Skeletal muscle satellite cell (primary cell): Measurements from ENCODE around the gene ZPR1. TPM values are rescaled to one million over a fixed set of nuclear protein-coding genes. Genes with fewer than 3 reads are reported as not detected.
"Not testable (repeated sequence)": the region's sequence is repeated elsewhere in the genome, so short reads cannot be mapped to it uniquely, and the experiment has no call there.

ENCODE experiments used
- H3K27me3 ChIP-seq: 2 replicates; pipeline ENCODE4 v1.7.0; 2013; ENCODE audit warnings: low read length; ENCODE audit not compliant: control insufficient read depth, insufficient read depth
- H3K36me3 ChIP-seq: 2 replicates; pipeline ENCODE4 v1.7.0; 2013; ENCODE audit warnings: mild to moderate bottlenecking, control low read depth, low read length; ENCODE audit not compliant: insufficient read depth
- H3K4me1 ChIP-seq: 2 replicates; pipeline ENCODE4 v1.7.0; 2013; ENCODE audit warnings: low read length; ENCODE audit not compliant: control insufficient read depth, insufficient read depth
- H3K4me2 ChIP-seq: 2 replicates; pipeline ENCODE4 v1.7.0; 2013; ENCODE audit warnings: mild to moderate bottlenecking, low read length
- H3K4me3 ChIP-seq: 2 replicates; pipeline ENCODE4 v1.7.0; 2013; ENCODE audit warnings: low read length
- H3K9ac ChIP-seq: 2 replicates; pipeline ENCODE4 v1.7.0; 2013; ENCODE audit warnings: mild to moderate bottlenecking, low read depth, low read length, moderate library complexity
- H3K9me3 ChIP-seq: replicated peaks from 2 replicates; pipeline ENCODE4 v1.7.0; 2013; ENCODE audit warnings: mild to moderate bottlenecking, control low read depth, low read length
- total RNA-seq: library from RNA; depleted of rRNA; stranded (reverse); fragments of >200 nt; gene quantifications from 2 replicates; pipeline ENCODE4 v1.2.3, GENCODE V29; 2012; rRNA removed

ZPR1 gene
- 40.8 and 42.3 TPM in 2 replicates for total RNA-seq

GRCh38 chr11:116787786-116788486 is at the start of gene ZPR1:
TSS of gene ZPR1 (minus strand) at chr11:116788023. CDS start at chr11:116787990, 33 bp downstream.
- H3K9ac ChIP-seq, result peak within 1 kb of the TSS; percentile 86
- no peaks in the 10 kb centered on the region for H3K27me3 ChIP-seq
- H3K4me2 ChIP-seq, result peak within 1 kb of the TSS; percentile 94
- H3K36me3 ChIP-seq, result peaks cover 39% of the 10 kb centered on the region
- H3K9me3 ChIP-seq, result no peaks in the 10 kb centered on the region
- peaks cover 40% of the 10 kb centered on the region for H3K4me1 ChIP-seq
- H3K4me3 ChIP-seq, result peak within 1 kb of the TSS; percentile 77

GRCh38 chr11:116836632-116836991 is 48.8 kb upstream of the ZPR1 start:
- no peaks in the 10 kb centered on the region for H3K9me3 ChIP-seq
- peaks cover 17% of the 10 kb centered on the region for H3K4me1 ChIP-seq
- no peak overlapping the region for H3K9ac ChIP-seq
- no peak overlapping the region for H3K4me3 ChIP-seq
- H3K36me3 ChIP-seq, result no peaks in the 10 kb centered on the region
- no peak overlapping the region for H3K4me2 ChIP-seq
- no peaks in the 10 kb centered on the region for H3K27me3 ChIP-seq

GRCh38 chr11:116835791-116836631 is 48.2 kb upstream of the ZPR1 start:
- no peaks in the 10 kb centered on the region for H3K36me3 ChIP-seq
- peak overlapping the region; percentile 59 for H3K9ac ChIP-seq
- H3K4me3 ChIP-seq, result peak overlapping the region; percentile 56
- H3K4me2 ChIP-seq, result peak overlapping the region; percentile 74
- no peaks in the 10 kb centered on the region for H3K9me3 ChIP-seq
- H3K27me3 ChIP-seq, result no peaks in the 10 kb centered on the region
- H3K4me1 ChIP-seq, result peaks cover 17% of the 10 kb centered on the region

GRCh38 chr11:116835042-116835772 is 47.4 kb upstream of the ZPR1 start:
- Histone ChIP-seq H3K36me3 (no peaks in the 10 kb centered on the region), H3K4me2 (peak overlapping the region; percentile 74), H3K4me3 (peak overlapping the region; percentile 56), H3K9me3 (no peaks in the 10 kb centered on the region), H3K4me1 (peaks cover 12% of the 10 kb centered on the region), H3K9ac (peak overlapping the region; percentile 59), H3K27me3 (no peaks in the 10 kb centered on the region)

GRCh38 chr11:116834535-116835041 is 46.8 kb upstream of the ZPR1 start:
- not testable (repeated sequence) for H3K27me3 ChIP-seq, H3K4me3 ChIP-seq, H3K9me3 ChIP-seq, H3K4me2 ChIP-seq, H3K36me3 ChIP-seq, H3K9ac ChIP-seq
- H3K4me1 ChIP-seq, result peaks cover 14% of the 10 kb centered on the region

GRCh38 chr11:116833816-116834534 is 46.2 kb upstream of the ZPR1 start:
- Histone ChIP-seq H3K27me3 (no peaks in the 10 kb centered on the region), H3K9ac (no peak overlapping the region), H3K36me3 (no peaks in the 10 kb centered on the region), H3K4me1 (peaks cover 17% of the 10 kb centered on the region), H3K9me3 (no peaks in the 10 kb centered on the region), H3K4me2 (no peak overlapping the region), H3K4me3 (no peak overlapping the region)

- no peak overlapping the region for H3K4me2 ChIP-seq
These were observed 45.6 kb upstream of the ZPR1 start for GRCh38 chr11:116833491-116833815.

GRCh38 chr11:116832350-116833290 is 44.8 kb upstream of the ZPR1 start:
- Histone ChIP-seq H3K4me1 (peaks cover 17% of the 10 kb centered on the region), H3K9me3 (no peaks in the 10 kb centered on the region), H3K4me2 (no peak overlapping the region), H3K4me3 (no peak overlapping the region), H3K27me3 (no peaks in the 10 kb centered on the region), H3K36me3 (no peaks in the 10 kb centered on the region), H3K9ac (no peak overlapping the region)

More at GRCh38 chr11:116833491-116833815, 45.6 kb upstream of the ZPR1 start:
- H3K9ac ChIP-seq, result no peak overlapping the region
- H3K4me1 ChIP-seq, result peaks cover 17% of the 10 kb centered on the region
- H3K36me3 ChIP-seq, result no peaks in the 10 kb centered on the region
- no peaks in the 10 kb centered on the region for H3K9me3 ChIP-seq
- no peak overlapping the region for H3K4me3 ChIP-seq
- no peaks in the 10 kb centered on the region for H3K27me3 ChIP-seq

- Histone ChIP-seq H3K27me3 (no peaks in the 10 kb centered on the region), H3K4me1 (peaks cover 17% of the 10 kb centered on the region), H3K4me3 (no peak overlapping the region), H3K4me2 (no peak overlapping the region), H3K9ac (no peak overlapping the region), H3K36me3 (no peaks in the 10 kb centered on the region), H3K9me3 (no peaks in the 10 kb centered on the region)
These were observed 44.0 kb upstream of the ZPR1 start for GRCh38 chr11:116831790-116832349.
